K562 (cell line): ENCODE results near the gene STAM2. TPM values are rescaled to one million over a fixed set of nuclear protein-coding genes. Genes with fewer than 3 reads are reported as not detected.

Source experiments
- ETS2 ChIP-seq: IDR thresholded peaks from 2 replicates; pipeline ENCODE4 v1.6.1; 2016; ENCODE audit warnings: borderline replicate concordance, missing genetic modification characterization, mild to moderate bottlenecking, moderate library complexity, missing compliant biosample characterization; ENCODE audit not compliant: poor library complexity, severe bottlenecking
- ETV6 ChIP-seq, 3 experiments: fragments of 150-350 bp in 1 of 3; sonication (generic) in 1 of 3; formaldehyde crosslinking in 1 of 3; IDR thresholded peaks; 2 replicates each; pipeline versions ENCODE4 v1.6.1 to v1.8.0; 2014 to 2022; ENCODE audit warnings: borderline replicate concordance in 2 of 3, low read depth in 2 of 3, antibody characterized with exemption in 1 of 3, low read length in 1 of 3, mild to moderate bottlenecking in 1 of 3, missing genetic modification reagents in 1 of 3
- GTF2A2 ChIP-seq: IDR thresholded peaks from 2 replicates; pipeline ENCODE4 v1.6.1; 2016; ENCODE audit warnings: mild to moderate bottlenecking, missing genetic modification characterization, missing compliant biosample characterization
- HNRNPK ChIP-seq: fragments of 200-400 bp; formaldehyde crosslinking; IDR thresholded peaks from one replicate; pipeline ENCODE4 v1.6.1; 2018; ENCODE audit warnings: mild to moderate bottlenecking, low read depth, low read length; ENCODE audit not compliant: poor library complexity, severe bottlenecking
- KLF10 ChIP-seq: fragments of 250-450 bp; sonication (Bioruptor Pico); IDR thresholded peaks from 2 replicates; pipeline ENCODE4 v1.6.1; 2021; ENCODE audit warnings: matching md5 sums
- MLLT1 ChIP-seq, 2 experiments: fragments of 450-650 bp; IDR thresholded peaks; 2 replicates each; pipeline ENCODE4 v1.6.1; 2016
- MTA2 ChIP-seq: fragments of 450-650 bp; IDR thresholded peaks from 2 replicates; pipeline ENCODE4 v1.6.1; 2016; ENCODE audit warnings: low read depth
- MYNN ChIP-seq, 2 experiments: sonication (generic); formaldehyde crosslinking in 1 of 2; IDR thresholded peaks; 2 replicates each; pipeline versions ENCODE4 v1.5.0 to v1.6.1; 2016 to 2020; ENCODE audit warnings: antibody characterized with exemption in 1 of 2, missing genetic modification reagents in 1 of 2
- NCOA1 ChIP-seq: fragments of 450-650 bp; IDR thresholded peaks from 2 replicates; pipeline ENCODE4 v1.6.1; 2016; ENCODE audit warnings: low read depth
- SAP30 ChIP-seq: fragments of 200-600 bp; sonication (generic); IDR thresholded peaks from 2 replicates; pipeline ENCODE4 v1.6.1; 2012; ENCODE audit warnings: borderline replicate concordance, low read depth, mild to moderate bottlenecking, moderate library complexity, low read length, control low read depth, inconsistent platforms; ENCODE audit not compliant: insufficient read depth, poor library complexity, severe bottlenecking
- TCFL5 ChIP-seq: fragments of 250-450 bp; sonication (Bioruptor Pico); conservative IDR thresholded peaks from 2 replicates; pipeline ENCODE4 v1.6.1; 2021; ENCODE audit warnings: mild to moderate bottlenecking, moderate library complexity, matching md5 sums
- YBX1 ChIP-seq: fragments of 450-650 bp; IDR thresholded peaks from 2 replicates; pipeline ENCODE4 v1.7.1; 2016; ENCODE audit warnings: mild to moderate bottlenecking
- ZBTB1 ChIP-seq: sonication (generic); formaldehyde crosslinking; IDR thresholded peaks from 2 replicates; pipeline ENCODE4 v1.8.1; 2023; ENCODE audit warnings: missing genetic modification reagents, low read depth, mild to moderate bottlenecking, borderline replicate concordance
- ZFP1 ChIP-seq: fragments of 450-650 bp; formaldehyde crosslinking; IDR thresholded peaks from 2 replicates; pipeline ENCODE4 v1.4.0; 2020; ENCODE audit warnings: mild to moderate bottlenecking, mixed read lengths
- ZFP36 ChIP-seq: fragments of 150-350 bp; IDR thresholded peaks from 2 replicates; pipeline ENCODE4 v1.6.1; 2018; ENCODE audit warnings: low read length, low read depth; ENCODE audit not compliant: partially characterized antibody
- polyA plus RNA-seq, 8 experiments: library from polyadenylated mRNA; depleted of rRNA in 4 of 8; stranded (reverse) in 5 of 8; unstranded in 3 of 8; fragments of >200 nt; fragmentation: Nextera tagmentation in 2 of 8; fragmentation: Illumina TruSeq in 1 of 8; extraction: Ambion mirVana in 2 of 8; extraction: Trizol in 1 of 8; gene quantifications; 2 replicates each; pipeline versions ENCODE4 v1.2.1 to v1.2.3, GENCODE V29; 2011 to 2014; ENCODE audit warnings: inconsistent platforms in 1 of 8, missing spikeins in 1 of 8
- total RNA-seq, 7 experiments: library from RNA; depleted of rRNA in 6 of 7; stranded (reverse); fragments of >200 nt in 6 of 7; fragmentation: Illumina TruSeq in 2 of 7; extraction: Trizol in 2 of 7; gene quantifications; 2 replicates each; pipeline versions ENCODE4 v1.2.1 to v1.2.3, GENCODE V29; 2011 to 2021; ENCODE audit warnings: low replicate concordance in 1 of 7
- TF ChIP-seq, protein P1 (sequence below), 2 experiments: fragments of 450-650 bp; conservative IDR thresholded peaks; 2 replicates each; pipeline ENCODE4 v1.6.1; 2017; ENCODE audit warnings: mild to moderate bottlenecking in 2 of 2, moderate library complexity in 2 of 2
- TF ChIP-seq, protein P2 (sequence below): fragments of 450-650 bp; IDR thresholded peaks from 2 replicates; pipeline ENCODE4 v1.7.1; 2018; ENCODE audit warnings: mild to moderate bottlenecking, low read depth; ENCODE audit not compliant: partially characterized antibody
- TF ChIP-seq, protein P3 (sequence below): conservative IDR thresholded peaks from 2 replicates; pipeline ENCODE4 v1.6.1; 2011; ENCODE audit warnings: low read depth, mild to moderate bottlenecking, low read length; ENCODE audit not compliant: control insufficient read depth

Gene STAM2
- total and polyA plus RNA-seq, 9 of the 15 experiments (the other 6 are each of a cell fraction or from before 2014, with no cell fraction given): 4.5 to 13.9 (median 8.7) TPM

DNA sequence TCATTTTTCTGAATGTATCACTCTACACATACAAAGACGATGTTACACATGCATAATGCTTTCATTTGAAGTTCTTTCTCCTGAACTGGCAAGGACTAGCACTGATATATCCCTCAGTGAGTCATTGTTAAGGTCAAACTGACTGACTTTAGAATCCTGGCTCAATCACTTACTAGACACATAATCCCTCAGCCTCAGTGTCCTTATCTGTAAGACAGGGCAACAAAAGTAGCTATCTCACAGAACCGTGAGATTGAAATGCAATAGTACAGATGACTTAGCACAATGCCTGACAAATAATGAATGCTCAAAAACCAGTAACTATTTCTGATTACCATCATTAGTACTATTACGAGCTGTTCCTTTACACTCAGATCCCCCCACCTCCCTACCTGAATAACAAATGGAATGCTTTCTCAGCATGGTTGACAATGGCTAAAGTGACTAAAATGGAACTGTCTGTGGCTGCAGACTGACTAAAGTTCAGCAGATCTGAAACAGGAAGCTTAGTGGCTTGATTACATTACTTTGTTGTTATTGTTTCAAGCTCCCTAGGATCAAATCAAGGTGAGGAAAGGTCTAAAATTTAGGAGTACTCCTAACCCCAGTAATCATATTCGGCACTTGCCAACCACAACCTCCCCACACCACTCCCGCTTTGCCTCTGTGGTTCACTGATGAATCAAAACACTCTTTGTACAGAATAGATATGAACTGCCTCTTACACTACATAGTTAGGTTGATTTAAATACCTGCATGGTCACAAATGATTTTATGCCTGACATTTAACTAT is 40.9 kb downstream of the STAM2 start (continued):
- TF ChIP-seq, protein P1, sequence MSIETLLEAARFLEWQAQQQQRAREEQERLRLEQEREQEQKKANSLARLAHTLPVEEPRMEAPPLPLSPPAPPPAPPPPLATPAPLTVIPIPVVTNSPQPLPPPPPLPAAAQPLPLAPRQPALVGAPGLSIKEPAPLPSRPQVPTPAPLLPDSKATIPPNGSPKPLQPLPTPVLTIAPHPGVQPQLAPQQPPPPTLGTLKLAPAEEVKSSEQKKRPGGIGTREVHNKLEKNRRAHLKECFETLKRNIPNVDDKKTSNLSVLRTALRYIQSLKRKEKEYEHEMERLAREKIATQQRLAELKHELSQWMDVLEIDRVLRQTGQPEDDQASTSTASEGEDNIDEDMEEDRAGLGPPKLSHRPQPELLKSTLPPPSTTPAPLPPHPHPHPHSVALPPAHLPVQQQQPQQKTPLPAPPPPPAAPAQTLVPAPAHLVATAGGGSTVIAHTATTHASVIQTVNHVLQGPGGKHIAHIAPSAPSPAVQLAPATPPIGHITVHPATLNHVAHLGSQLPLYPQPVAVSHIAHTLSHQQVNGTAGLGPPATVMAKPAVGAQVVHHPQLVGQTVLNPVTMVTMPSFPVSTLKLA (conservative IDR thresholded peaks at IDR 0.05): 0 out of 4 replicates have a peak, but pooled peaks of 1 of the 2 experiments have one; percentile 35
- TF ChIP-seq, protein P2, sequence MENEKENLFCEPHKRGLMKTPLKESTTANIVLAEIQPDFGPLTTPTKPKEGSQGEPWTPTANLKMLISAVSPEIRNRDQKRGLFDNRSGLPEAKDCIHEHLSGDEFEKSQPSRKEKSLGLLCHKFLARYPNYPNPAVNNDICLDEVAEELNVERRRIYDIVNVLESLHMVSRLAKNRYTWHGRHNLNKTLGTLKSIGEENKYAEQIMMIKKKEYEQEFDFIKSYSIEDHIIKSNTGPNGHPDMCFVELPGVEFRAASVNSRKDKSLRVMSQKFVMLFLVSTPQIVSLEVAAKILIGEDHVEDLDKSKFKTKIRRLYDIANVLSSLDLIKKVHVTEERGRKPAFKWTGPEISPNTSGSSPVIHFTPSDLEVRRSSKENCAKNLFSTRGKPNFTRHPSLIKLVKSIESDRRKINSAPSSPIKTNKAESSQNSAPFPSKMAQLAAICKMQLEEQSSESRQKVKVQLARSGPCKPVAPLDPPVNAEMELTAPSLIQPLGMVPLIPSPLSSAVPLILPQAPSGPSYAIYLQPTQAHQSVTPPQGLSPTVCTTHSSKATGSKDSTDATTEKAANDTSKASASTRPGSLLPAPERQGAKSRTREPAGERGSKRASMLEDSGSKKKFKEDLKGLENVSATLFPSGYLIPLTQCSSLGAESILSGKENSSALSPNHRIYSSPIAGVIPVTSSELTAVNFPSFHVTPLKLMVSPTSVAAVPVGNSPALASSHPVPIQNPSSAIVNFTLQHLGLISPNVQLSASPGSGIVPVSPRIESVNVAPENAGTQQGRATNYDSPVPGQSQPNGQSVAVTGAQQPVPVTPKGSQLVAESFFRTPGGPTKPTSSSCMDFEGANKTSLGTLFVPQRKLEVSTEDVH: no peak
- TF ChIP-seq TCFL5 (CRISPR knock-in tag): no peak
- TF ChIP-seq MTA2: peak; percentile 68
- no peak for TF ChIP-seq ZFP1 (CRISPR knock-in tag)
- no peak for TF ChIP-seq NCOA1
- no peak for TF ChIP-seq HNRNPK
- TF ChIP-seq SAP30: no peak
- TF ChIP-seq ETS2 (tag): no peak
- TF ChIP-seq KLF10 (CRISPR knock-in tag): no peak
- peak in 1 of 2 experiments; percentile 51; a peak in 1 of 4 replicates for TF ChIP-seq MLLT1 (IDR thresholded peaks at IDR 0.05)
- no peak for TF ChIP-seq ZFP36
- no peak for TF ChIP-seq GTF2A2 (tag)
- TF ChIP-seq MYNN (IDR thresholded peaks at IDR 0.05): no peak
- TF ChIP-seq MYNN (CRISPR knock-in tag; IDR thresholded peaks at IDR 0.05): no peak
- no peak for TF ChIP-seq ZBTB1 (CRISPR knock-in tag)
- no peak for TF ChIP-seq YBX1
- no peak for TF ChIP-seq ETV6 (IDR thresholded peaks at IDR 0.05; ENCODE audit: borderline replicate concordance in 1 of 2, low read depth in 2 of 2, low read length in 1 of 2)
- TF ChIP-seq ETV6 (CRISPR knock-in tag; IDR thresholded peaks at IDR 0.05; ENCODE audit: borderline replicate concordance): no peak
- TF ChIP-seq, protein P3, sequence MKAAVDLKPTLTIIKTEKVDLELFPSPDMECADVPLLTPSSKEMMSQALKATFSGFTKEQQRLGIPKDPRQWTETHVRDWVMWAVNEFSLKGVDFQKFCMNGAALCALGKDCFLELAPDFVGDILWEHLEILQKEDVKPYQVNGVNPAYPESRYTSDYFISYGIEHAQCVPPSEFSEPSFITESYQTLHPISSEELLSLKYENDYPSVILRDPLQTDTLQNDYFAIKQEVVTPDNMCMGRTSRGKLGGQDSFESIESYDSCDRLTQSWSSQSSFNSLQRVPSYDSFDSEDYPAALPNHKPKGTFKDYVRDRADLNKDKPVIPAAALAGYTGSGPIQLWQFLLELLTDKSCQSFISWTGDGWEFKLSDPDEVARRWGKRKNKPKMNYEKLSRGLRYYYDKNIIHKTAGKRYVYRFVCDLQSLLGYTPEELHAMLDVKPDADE: no peak
